H9 (cell line): ENCODE measurements around the gene CREB3L2. TPM values are rescaled to one million over a fixed set of nuclear protein-coding genes. Genes with fewer than 3 reads are reported as not detected.

ENCODE experiments used
- DNase-seq: peaks from one replicate; pipeline ENCODE4 v3.0.0-alpha.2; 2017
- H2AFZ ChIP-seq: one replicate; pipeline ENCODE4 v1.6.1; 2013; ENCODE audit warnings: mild to moderate bottlenecking, low read length, control low read depth, moderate library complexity
- H2AK5ac ChIP-seq: 2 replicates; pipeline ENCODE4 v1.6.1; 2013; ENCODE audit warnings: low read length, control low read depth, mixed read lengths; ENCODE audit not compliant: insufficient read length
- H2BK120ac ChIP-seq: one replicate; pipeline ENCODE4 v1.6.1; 2013; ENCODE audit warnings: low read depth, mild to moderate bottlenecking, low read length, control low read depth, inconsistent platforms; ENCODE audit not compliant: poor library complexity, severe bottlenecking
- H2BK12ac ChIP-seq: 2 replicates; pipeline ENCODE4 v1.6.1; 2013; ENCODE audit warnings: low read length, control low read depth, mixed read lengths, low read depth; ENCODE audit not compliant: insufficient read length
- H2BK15ac ChIP-seq: 2 replicates; pipeline ENCODE4 v1.6.1; 2013; ENCODE audit warnings: low read depth, low read length, control low read depth
- H2BK20ac ChIP-seq: one replicate; pipeline ENCODE4 v1.6.1; 2013; ENCODE audit warnings: low read depth, mild to moderate bottlenecking, low read length, control low read depth, inconsistent platforms; ENCODE audit not compliant: poor library complexity, severe bottlenecking
- H2BK5ac ChIP-seq: 2 replicates; pipeline ENCODE4 v1.6.1; 2013; ENCODE audit warnings: low read length, control low read depth, mixed read lengths; ENCODE audit not compliant: insufficient read length
- H3K14ac ChIP-seq: 2 replicates; pipeline ENCODE4 v1.6.1; 2013; ENCODE audit warnings: low read length, control low read depth; ENCODE audit not compliant: insufficient read depth
- H3K18ac ChIP-seq: 2 replicates; pipeline ENCODE4 v1.6.1; 2013; ENCODE audit warnings: low read depth, mild to moderate bottlenecking, mixed read lengths, low read length, control low read depth; ENCODE audit not compliant: insufficient read length
- H3K23ac ChIP-seq: 2 replicates; pipeline ENCODE4 v1.6.1; 2013; ENCODE audit warnings: low read length, control low read depth, mixed read lengths, low read depth; ENCODE audit not compliant: insufficient read length
- H3K23me2 ChIP-seq: 2 replicates; pipeline ENCODE4 v1.6.1; 2013; ENCODE audit warnings: low read depth, mild to moderate bottlenecking, mixed read lengths, low read length, control low read depth; ENCODE audit not compliant: insufficient read length, poor library complexity, severe bottlenecking
- H3K27ac ChIP-seq: 2 replicates; pipeline ENCODE4 v1.5.1; 2013; ENCODE audit warnings: low read length, control low read depth, mixed read lengths, low read depth; ENCODE audit not compliant: insufficient read length
- H3K27me3 ChIP-seq: 2 replicates; pipeline ENCODE4 v1.6.1; 2013; ENCODE audit warnings: low read length, control low read depth, inconsistent platforms; ENCODE audit not compliant: insufficient read depth
- H3K4ac ChIP-seq: 2 replicates; pipeline ENCODE4 v1.6.1; 2013; ENCODE audit warnings: low read depth, mild to moderate bottlenecking, control low read depth, inconsistent platforms, low read length, moderate library complexity
- H3K4me1 ChIP-seq: 2 replicates; pipeline ENCODE4 v1.6.1; 2013; ENCODE audit warnings: low read length, control low read depth, inconsistent platforms; ENCODE audit not compliant: insufficient read depth
- H3K4me2 ChIP-seq: 2 replicates; pipeline ENCODE4 v1.6.1; 2013; ENCODE audit warnings: low read length, control low read depth, mixed read lengths; ENCODE audit not compliant: insufficient read length, insufficient read depth
- H3K56ac ChIP-seq: 2 replicates; pipeline ENCODE4 v1.6.1; 2013; ENCODE audit warnings: low read depth, mild to moderate bottlenecking, mixed read lengths, low read length, control low read depth; ENCODE audit not compliant: insufficient read length
- H3K79me1 ChIP-seq: 2 replicates; pipeline ENCODE4 v1.6.1; 2013; ENCODE audit warnings: low read depth, mild to moderate bottlenecking, moderate library complexity, low read length, control low read depth, inconsistent platforms; ENCODE audit not compliant: insufficient read depth, poor library complexity, severe bottlenecking
- H3K79me2 ChIP-seq: 2 replicates; pipeline ENCODE4 v1.6.1; 2013; ENCODE audit warnings: low read length, control low read depth, inconsistent platforms; ENCODE audit not compliant: insufficient read depth
- H3K9ac ChIP-seq: 2 replicates; pipeline ENCODE4 v1.6.1; 2013; ENCODE audit warnings: low read length, control low read depth, mixed read lengths; ENCODE audit not compliant: insufficient read length; ENCODE audit errors: extremely low read depth
- H3K9me3 ChIP-seq: one replicate; pipeline ENCODE4 v1.6.1; 2013; ENCODE audit warnings: low read depth, low read length, inconsistent platforms; ENCODE audit not compliant: control insufficient read depth
- H3T11ph ChIP-seq: one replicate; pipeline ENCODE4 v1.6.1; 2013; ENCODE audit warnings: mild to moderate bottlenecking, low read length, control low read depth, inconsistent platforms
- H4K20me1 ChIP-seq: one replicate; pipeline ENCODE4 v1.6.1; 2013; ENCODE audit not compliant: control insufficient read depth, insufficient read length, insufficient read depth
- H4K5ac ChIP-seq: 2 replicates; pipeline ENCODE4 v1.6.1; 2013; ENCODE audit warnings: low read depth, mild to moderate bottlenecking, mixed read lengths, low read length, control low read depth; ENCODE audit not compliant: insufficient read length
- H4K8ac ChIP-seq: replicated peaks from 2 replicates; pipeline ENCODE4 v1.6.1; 2013; ENCODE audit warnings: low read length, control low read depth, mixed read lengths, low read depth; ENCODE audit not compliant: insufficient read length
- H4K91ac ChIP-seq: 2 replicates; pipeline ENCODE4 v1.6.1; 2013; ENCODE audit warnings: low read depth, mild to moderate bottlenecking, moderate library complexity, mixed read lengths, low read length, control low read depth; ENCODE audit not compliant: insufficient read length
- H3K27ac Mint-ChIP-seq, 3 experiments: 2 replicates in 2 of 3; 3 replicates in 1 of 3; pipeline ENCODE4 v1.8.0; 2020 to 2021; ENCODE audit warnings: mixed read lengths in 3 of 3, mild to moderate bottlenecking in 1 of 3, moderate library complexity in 1 of 3
- H3K27me3 Mint-ChIP-seq: 2 replicates; pipeline ENCODE4 v1.8.0; 2021; ENCODE audit warnings: low read depth, mild to moderate bottlenecking, moderate library complexity, mixed read lengths
- H3K36me3 Mint-ChIP-seq, 3 experiments: 2 replicates in 2 of 3; 3 replicates in 1 of 3; pipeline ENCODE4 v1.8.0; 2020 to 2021; ENCODE audit warnings: low read depth in 3 of 3, mixed read lengths in 3 of 3; ENCODE audit not compliant: insufficient read depth in 1 of 3
- H3K4me1 Mint-ChIP-seq, 2 experiments: 2 replicates each; pipeline ENCODE4 v1.8.0; 2020; ENCODE audit warnings: mixed read lengths in 2 of 2
- H3K4me3 Mint-ChIP-seq, 2 experiments: 2 replicates in 1 of 2; 3 replicates in 1 of 2; pipeline ENCODE4 v1.8.0; 2020 to 2021; ENCODE audit warnings: mild to moderate bottlenecking in 2 of 2, mixed read lengths in 2 of 2, moderate library complexity in 1 of 2
- H3K9me3 Mint-ChIP-seq, 2 experiments: 2 replicates in 1 of 2; 3 replicates in 1 of 2; pipeline ENCODE4 v1.8.0; 2020; ENCODE audit warnings: mild to moderate bottlenecking in 2 of 2, mixed read lengths in 2 of 2, moderate library complexity in 1 of 2
- WGBS: extraction: QIAGEN DNeasy Blood & Tissue Kit; methylation state at CpG from one replicate; pipeline ENCODE4 v1.1.7; 2013; ENCODE audit warnings: missing lambda C conversion rate, low lambda C conversion rate, mixed read lengths; ENCODE audit not compliant: insufficient read length; ENCODE audit errors: extremely low coverage; 5-methylcytosine and 5-hydroxymethylcytosine counted together
- total RNA-seq: library from RNA; stranded (reverse); gene quantifications from 2 replicates; pipeline ENCODE4 v1.2.1, GENCODE V29; 2021
- TF ChIP-seq, protein P1 (sequence below): fragments of 200-600 bp; sonication (generic); conservative IDR thresholded peaks from 3 replicates; pipeline ENCODE4 v1.8.0; 2021; ENCODE audit warnings: antibody characterized with exemption, mild to moderate bottlenecking

Gene CREB3L2
- total RNA-seq, 1 experiment from 2014 or later, result 60.7 TPM

DNA sequence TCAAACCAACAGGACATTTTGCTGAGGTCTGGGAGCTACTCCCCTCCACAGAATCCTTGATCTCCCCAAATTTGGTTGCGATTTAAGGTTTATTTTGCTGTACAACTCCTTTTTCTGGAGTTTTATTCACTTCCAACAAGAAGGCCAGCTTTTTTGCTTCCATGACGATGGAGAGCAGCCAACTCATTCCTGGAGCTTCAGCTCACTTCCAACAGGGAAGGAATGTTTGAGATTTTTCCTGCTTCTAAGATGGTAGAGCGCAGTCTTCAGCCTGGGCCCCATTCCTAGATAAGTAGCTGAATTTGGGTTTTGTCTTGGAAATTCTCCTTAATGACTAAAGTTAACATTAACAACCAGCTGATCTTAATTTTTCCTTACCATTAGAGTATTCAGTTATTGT is 30.9 kb upstream of the CREB3L2 start:
- Histone ChIP-seq H3K18ac (no peak overlapping the region), H4K8ac (no peak overlapping the region), H2BK12ac (no peak overlapping the region), H3K23me2 (no peaks in the 10 kb centered on the region), H3K23ac (no peak overlapping the region), H2BK20ac (no peak overlapping the region), H3K9ac (no peak overlapping the region), H3K4me2 (no peak overlapping the region), H2BK5ac (no peak overlapping the region), H3K27ac (no peak overlapping the region), H3T11ph (no peak overlapping the region), H3K27me3 (no peaks in the 10 kb centered on the region), H2BK120ac (no peak overlapping the region), H3K4ac (no peak overlapping the region), H2BK15ac (no peak overlapping the region), H4K91ac (no peak overlapping the region), H3K4me1 (no peaks in the 10 kb centered on the region), H3K56ac (no peak overlapping the region), H2AFZ (no peak overlapping the region), H4K20me1 (no peaks in the 10 kb centered on the region), H3K79me2 (no peaks in the 10 kb centered on the region), H3K79me1 (no peaks in the 10 kb centered on the region), H3K14ac (no peak overlapping the region), H3K9me3 (peaks cover 13% of the 10 kb centered on the region), H2AK5ac (no peak overlapping the region), H4K5ac (no peak overlapping the region)
- Mint-ChIP-seq H3K9me3 (peaks cover 29 to 41% of the 10 kb centered on the region in 2 experiments), H3K4me3 (no peak overlapping the region), H3K4me1 (peaks cover 36% of the 10 kb centered on the region in 2 experiments), H3K27ac (no peak overlapping the region; a peak in 1 of 7 replicates), H3K27me3 (no peaks in the 10 kb centered on the region; the same call in 1 of the 2 replicates), H3K36me3 (peaks cover 22 to 30% (median 27%) of the 10 kb centered on the region in 3 experiments)
- TF ChIP-seq, protein P1, sequence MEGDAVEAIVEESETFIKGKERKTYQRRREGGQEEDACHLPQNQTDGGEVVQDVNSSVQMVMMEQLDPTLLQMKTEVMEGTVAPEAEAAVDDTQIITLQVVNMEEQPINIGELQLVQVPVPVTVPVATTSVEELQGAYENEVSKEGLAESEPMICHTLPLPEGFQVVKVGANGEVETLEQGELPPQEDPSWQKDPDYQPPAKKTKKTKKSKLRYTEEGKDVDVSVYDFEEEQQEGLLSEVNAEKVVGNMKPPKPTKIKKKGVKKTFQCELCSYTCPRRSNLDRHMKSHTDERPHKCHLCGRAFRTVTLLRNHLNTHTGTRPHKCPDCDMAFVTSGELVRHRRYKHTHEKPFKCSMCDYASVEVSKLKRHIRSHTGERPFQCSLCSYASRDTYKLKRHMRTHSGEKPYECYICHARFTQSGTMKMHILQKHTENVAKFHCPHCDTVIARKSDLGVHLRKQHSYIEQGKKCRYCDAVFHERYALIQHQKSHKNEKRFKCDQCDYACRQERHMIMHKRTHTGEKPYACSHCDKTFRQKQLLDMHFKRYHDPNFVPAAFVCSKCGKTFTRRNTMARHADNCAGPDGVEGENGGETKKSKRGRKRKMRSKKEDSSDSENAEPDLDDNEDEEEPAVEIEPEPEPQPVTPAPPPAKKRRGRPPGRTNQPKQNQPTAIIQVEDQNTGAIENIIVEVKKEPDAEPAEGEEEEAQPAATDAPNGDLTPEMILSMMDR, result no peak
- no peak for DNase-seq
- WGBS, result no CpG with 5 or more reads among the region's 3 CpGs
